Measurements from ENCODE around the gene ASTN2.

DNA sequence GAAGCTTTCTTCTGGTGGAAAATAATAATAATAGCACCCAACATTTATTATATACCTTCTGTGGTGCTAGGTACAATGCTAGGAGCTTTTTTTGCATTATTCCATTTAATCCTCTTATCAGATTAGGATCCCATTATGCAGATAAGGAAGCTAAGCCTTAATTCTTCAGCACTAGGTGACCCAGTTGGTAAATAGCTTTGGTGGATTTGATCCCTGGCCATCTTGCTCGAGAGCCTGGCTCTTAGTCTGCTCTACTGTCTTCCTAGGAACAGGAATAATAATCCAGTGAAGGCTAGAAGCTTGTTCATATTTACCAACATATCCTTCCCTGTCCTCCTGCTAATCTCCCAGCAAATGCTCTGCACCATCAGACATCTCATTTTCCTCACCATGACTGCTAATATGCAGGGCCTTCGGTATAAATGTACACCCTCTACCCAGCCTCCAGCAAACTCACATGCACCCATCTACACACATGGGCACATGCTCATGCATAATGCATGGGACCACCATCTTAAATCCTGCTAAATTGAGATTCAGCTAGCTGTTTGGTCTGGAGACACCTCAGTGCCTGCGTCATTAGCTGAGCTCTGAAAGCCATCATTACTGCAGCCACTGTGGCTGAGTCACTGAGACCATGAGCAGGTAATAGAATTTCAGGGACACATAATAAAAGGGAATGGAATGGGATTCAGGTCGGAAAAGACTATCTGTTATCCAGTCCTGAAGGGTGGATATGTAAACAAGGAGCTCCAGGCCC lies 640.3 kb downstream of the ASTN2 start:
- TF ChIP-seq, protein P1, sequence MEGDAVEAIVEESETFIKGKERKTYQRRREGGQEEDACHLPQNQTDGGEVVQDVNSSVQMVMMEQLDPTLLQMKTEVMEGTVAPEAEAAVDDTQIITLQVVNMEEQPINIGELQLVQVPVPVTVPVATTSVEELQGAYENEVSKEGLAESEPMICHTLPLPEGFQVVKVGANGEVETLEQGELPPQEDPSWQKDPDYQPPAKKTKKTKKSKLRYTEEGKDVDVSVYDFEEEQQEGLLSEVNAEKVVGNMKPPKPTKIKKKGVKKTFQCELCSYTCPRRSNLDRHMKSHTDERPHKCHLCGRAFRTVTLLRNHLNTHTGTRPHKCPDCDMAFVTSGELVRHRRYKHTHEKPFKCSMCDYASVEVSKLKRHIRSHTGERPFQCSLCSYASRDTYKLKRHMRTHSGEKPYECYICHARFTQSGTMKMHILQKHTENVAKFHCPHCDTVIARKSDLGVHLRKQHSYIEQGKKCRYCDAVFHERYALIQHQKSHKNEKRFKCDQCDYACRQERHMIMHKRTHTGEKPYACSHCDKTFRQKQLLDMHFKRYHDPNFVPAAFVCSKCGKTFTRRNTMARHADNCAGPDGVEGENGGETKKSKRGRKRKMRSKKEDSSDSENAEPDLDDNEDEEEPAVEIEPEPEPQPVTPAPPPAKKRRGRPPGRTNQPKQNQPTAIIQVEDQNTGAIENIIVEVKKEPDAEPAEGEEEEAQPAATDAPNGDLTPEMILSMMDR (IDR thresholded peaks at IDR 0.05 in 8 of 11, conservative IDR thresholded peaks at IDR 0.05 in 3 of 11): no peak
- TF ChIP-seq POLR2A (IDR thresholded peaks at IDR 0.05) (no peak), POLR2AphosphoS5 (IDR thresholded peaks at IDR 0.05) (no peak)

Measured in spleen (tissue), 7 donors.